ENCODE data around the gene MMP10.

Gene MMP10

GRCh38 chr11:102722821-102723220 is 57.6 kb downstream of the MMP10 start:
- in situ Hi-C loops (cut with HindIII; ENCODE audit: low sequenced_read_pairs) = no loop called here
- TF ChIP-seq CTCF (IDR thresholded peaks at IDR 0.05; ENCODE audit: low read depth, low read length, missing control alignments) = no peak
- DNase-seq (ENCODE audit: low read depth) = no peak
- no peak overlapping the region for H3K4me3 ChIP-seq (ENCODE audit: low read depth, low read length)

Data from astrocyte of the cerebellum (primary cell).